Sigmoid colon (tissue), 7 donors: ENCODE results near the gene NRG4. TPM values are rescaled to one million over a fixed set of nuclear protein-coding genes. Genes with fewer than 3 reads are reported as not detected.

ENCODE experiments used
- DNase-seq: peaks from one replicate; pipeline ENCODE4 v3.0.0-alpha.2; 2019
- H3K27ac ChIP-seq, 4 donors: fragments of 200-600 bp; sonication (generic); one replicate each; pipeline ENCODE4 v1.5.1; 2016 to 2019; ENCODE audit warnings: mild to moderate bottlenecking in 1 of 4
- H3K27me3 ChIP-seq, 3 donors: fragments of 200-600 bp; sonication (generic); one replicate each; pipeline ENCODE4 v1.5.1; 2019; ENCODE audit warnings: mild to moderate bottlenecking in 1 of 3
- H3K36me3 ChIP-seq, 4 donors: fragments of 200-600 bp; sonication (generic); one replicate each; pipeline ENCODE4 v1.5.1; 2016 to 2019
- H3K4me1 ChIP-seq, 4 donors: fragments of 200-600 bp; sonication (generic); one replicate each; pipeline ENCODE4 v1.5.1; 2017 to 2019
- H3K4me3 ChIP-seq, 4 donors: fragments of 200-600 bp; sonication (generic); one replicate each; pipeline ENCODE4 v1.5.1; 2017 to 2019; ENCODE audit warnings: mild to moderate bottlenecking in 2 of 4, moderate library complexity in 1 of 4
- H3K9me3 ChIP-seq, 4 donors: fragments of 200-600 bp in 3 of 4; sonication (generic) in 3 of 4; one replicate each; pipeline versions ENCODE4 v1.5.1 to v1.6.1; 2013 to 2019
- EP300 ChIP-seq, 4 donors: sonication (generic); formaldehyde crosslinking; IDR thresholded peaks; one replicate each; pipeline ENCODE4 v1.6.1; 2017; ENCODE audit warnings: antibody characterized with exemption in 4 of 4
- POLR2A ChIP-seq, 2 donors: fragments of 450-650 bp; IDR thresholded peaks; one replicate each; pipeline ENCODE4 v1.6.1; 2016; ENCODE audit warnings: antibody characterized with exemption in 2 of 2, mild to moderate bottlenecking in 2 of 2, moderate library complexity in 2 of 2
- POLR2AphosphoS5 ChIP-seq, 4 donors: sonication (generic); formaldehyde crosslinking; IDR thresholded peaks; one replicate each; pipeline ENCODE4 v1.6.1; 2017; ENCODE audit warnings: antibody characterized with exemption in 4 of 4
- WGBS, 2 donors: extraction: QIAGEN DNeasy Blood & Tissue Kit; methylation state at CpG; one replicate each; pipeline ENCODE4 v1.1.7; 2013; 5-methylcytosine and 5-hydroxymethylcytosine counted together
- intact Hi-C: fragments of 100-400 bp; cut with DNase I; formaldehyde crosslinking; loops from one replicate; pipeline ENCODE4 v1.15.1; 2023
- polyA plus RNA-seq, 3 donors: library from polyadenylated mRNA; stranded (reverse); fragments of 200-250 nt; gene quantifications; one replicate each; pipeline ENCODE4 v1.2.3, GENCODE V29; 2013
- total RNA-seq, 4 donors: library from RNA; depleted of rRNA; stranded (reverse); fragments of >200 nt; gene quantifications; one replicate each; pipeline ENCODE4 v1.1.0, GENCODE V29; 2016
- TF ChIP-seq, protein P1 (sequence below), 4 experiments: fragments of 450-650 bp in 3 of 4; fragments of 200-600 bp in 1 of 4; IDR thresholded peaks; one replicate each; pipeline ENCODE4 v1.5.1; 2016 to 2019; ENCODE audit warnings: antibody characterized with exemption in 4 of 4, mild to moderate bottlenecking in 3 of 4, moderate library complexity in 2 of 4
- donor health status: healthy with polysubstance abuse.
- donor health status: Bipolar disorder and iron deficiency.
- donor health status: healthy.

The NRG4 gene
- total and polyA plus RNA-seq, 7 donors = 0.76 to 3.9 (median 3.0) TPM; not detected in 4

DNA sequence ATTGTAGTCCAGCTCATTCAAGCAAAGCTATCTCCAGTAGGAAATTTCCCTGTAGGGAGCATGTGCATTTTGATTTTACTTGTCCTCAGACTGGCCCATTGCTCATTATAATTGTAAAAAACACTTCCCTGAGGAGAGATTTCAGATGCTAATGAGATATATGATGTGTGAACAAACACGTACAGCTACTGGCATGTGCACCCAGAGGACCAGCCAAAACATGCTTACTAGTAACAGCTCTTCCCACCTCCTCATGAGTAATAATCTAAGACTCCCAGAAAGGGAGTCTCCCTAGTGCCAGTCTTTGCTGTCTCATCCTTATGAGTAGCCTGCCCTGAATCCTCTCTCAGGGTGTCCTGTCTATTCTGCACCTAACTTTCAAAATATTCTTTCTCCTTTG, 65.1 kb downstream of the NRG4 start:
- DNase-seq = no peak
- 63 to 76% methylated on average over 1 of the region's 1 CpG for WGBS, 2 donors
- H3K4me1 ChIP-seq = no peaks in the 10 kb centered on the region

DNA sequence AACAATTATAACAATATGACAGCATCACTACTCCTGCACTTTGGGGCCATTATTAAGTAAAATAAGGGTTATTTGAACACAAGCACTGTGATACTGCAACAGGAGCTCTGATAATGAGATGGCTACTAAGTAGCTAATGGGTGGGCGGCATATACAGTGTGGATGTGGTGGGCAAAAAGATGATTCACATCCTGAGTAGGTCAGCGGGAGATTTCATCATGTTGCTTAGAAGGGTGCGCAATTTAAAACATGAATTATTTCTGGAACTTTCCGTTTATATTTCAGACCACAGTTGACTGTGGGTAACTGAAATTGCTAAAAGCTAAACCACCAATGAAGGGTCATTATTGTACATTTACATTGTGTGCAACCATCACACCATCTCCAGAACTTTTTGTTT, 66.3 kb downstream of the NRG4 start:
- Histone ChIP-seq H3K4me3 (no peak overlapping the region), H3K36me3 (no peaks in the 10 kb centered on the region), H3K27ac (no peak overlapping the region), H3K4me1 (no peaks in the 10 kb centered on the region), H3K27me3 (peaks cover 0 to 4% (median 0%) of the 10 kb centered on the region in 3 donors), H3K9me3 (no peaks in the 10 kb centered on the region)
- no peak for TF ChIP-seq POLR2AphosphoS5 (IDR thresholded peaks at IDR 0.05)
- no peak for TF ChIP-seq POLR2A (IDR thresholded peaks at IDR 0.05)
- no peak for TF ChIP-seq EP300 (IDR thresholded peaks at IDR 0.05)
- TF ChIP-seq, protein P1, sequence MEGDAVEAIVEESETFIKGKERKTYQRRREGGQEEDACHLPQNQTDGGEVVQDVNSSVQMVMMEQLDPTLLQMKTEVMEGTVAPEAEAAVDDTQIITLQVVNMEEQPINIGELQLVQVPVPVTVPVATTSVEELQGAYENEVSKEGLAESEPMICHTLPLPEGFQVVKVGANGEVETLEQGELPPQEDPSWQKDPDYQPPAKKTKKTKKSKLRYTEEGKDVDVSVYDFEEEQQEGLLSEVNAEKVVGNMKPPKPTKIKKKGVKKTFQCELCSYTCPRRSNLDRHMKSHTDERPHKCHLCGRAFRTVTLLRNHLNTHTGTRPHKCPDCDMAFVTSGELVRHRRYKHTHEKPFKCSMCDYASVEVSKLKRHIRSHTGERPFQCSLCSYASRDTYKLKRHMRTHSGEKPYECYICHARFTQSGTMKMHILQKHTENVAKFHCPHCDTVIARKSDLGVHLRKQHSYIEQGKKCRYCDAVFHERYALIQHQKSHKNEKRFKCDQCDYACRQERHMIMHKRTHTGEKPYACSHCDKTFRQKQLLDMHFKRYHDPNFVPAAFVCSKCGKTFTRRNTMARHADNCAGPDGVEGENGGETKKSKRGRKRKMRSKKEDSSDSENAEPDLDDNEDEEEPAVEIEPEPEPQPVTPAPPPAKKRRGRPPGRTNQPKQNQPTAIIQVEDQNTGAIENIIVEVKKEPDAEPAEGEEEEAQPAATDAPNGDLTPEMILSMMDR (IDR thresholded peaks at IDR 0.05) = no peak
- intact Hi-C loops = no loop called here
- DNase-seq = no peak
- WGBS, 2 donors = 77 to 86% methylated on average over 4 of the region's 4 CpGs

More for the DNA sequence above, 65.1 kb downstream of the NRG4 start:
- peaks cover 0 to 4% (median 0%) of the 10 kb centered on the region in 3 donors for H3K27me3 ChIP-seq
- H3K4me3 ChIP-seq = no peak overlapping the region
- TF ChIP-seq, protein P1 (IDR thresholded peaks at IDR 0.05) = no peak
- TF ChIP-seq POLR2A (IDR thresholded peaks at IDR 0.05) (no peak), EP300 (IDR thresholded peaks at IDR 0.05) (no peak), POLR2AphosphoS5 (IDR thresholded peaks at IDR 0.05) (no peak)
- H3K36me3 ChIP-seq = no peaks in the 10 kb centered on the region
- intact Hi-C loops = no loop called here
- no peaks in the 10 kb centered on the region for H3K9me3 ChIP-seq
- no peak overlapping the region for H3K27ac ChIP-seq

DNA sequence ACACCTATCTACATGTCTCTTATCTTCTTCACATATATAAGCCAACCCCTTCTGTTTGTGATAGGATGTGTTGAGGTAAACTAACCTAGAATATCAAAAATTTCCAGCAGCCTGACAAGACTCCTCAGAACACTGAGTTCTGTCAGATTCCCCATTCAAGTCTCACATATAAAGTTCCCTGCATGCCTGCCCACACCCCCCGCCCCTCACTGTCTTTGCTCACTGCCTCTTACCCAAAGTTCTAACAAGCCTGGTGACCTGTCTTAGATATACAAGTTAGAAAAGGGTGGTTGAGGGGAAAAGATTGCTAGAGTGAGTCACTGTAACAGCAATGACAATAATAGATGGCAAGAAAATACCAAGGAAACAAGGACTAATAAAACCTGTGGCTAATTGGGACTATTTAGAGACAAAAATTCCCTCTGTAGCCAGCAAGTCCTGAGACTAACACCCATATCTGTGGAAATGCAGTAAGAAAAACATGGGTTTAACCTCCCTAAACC, 68.5 kb downstream of the NRG4 start:
- no peak for DNase-seq
- WGBS, 2 donors = 31 to 66% methylated on average over 1 of the region's 1 CpG
- no peaks in the 10 kb centered on the region for H3K9me3 ChIP-seq
- H3K27ac ChIP-seq = no peak overlapping the region
- no peaks in the 10 kb centered on the region for H3K4me1 ChIP-seq
- no peaks in the 10 kb centered on the region for H3K36me3 ChIP-seq
- no peaks in the 10 kb centered on the region for H3K27me3 ChIP-seq
- no peak overlapping the region for H3K4me3 ChIP-seq
- intact Hi-C loops = no loop called here
- no peak for TF ChIP-seq POLR2A (IDR thresholded peaks at IDR 0.05)

DNA sequence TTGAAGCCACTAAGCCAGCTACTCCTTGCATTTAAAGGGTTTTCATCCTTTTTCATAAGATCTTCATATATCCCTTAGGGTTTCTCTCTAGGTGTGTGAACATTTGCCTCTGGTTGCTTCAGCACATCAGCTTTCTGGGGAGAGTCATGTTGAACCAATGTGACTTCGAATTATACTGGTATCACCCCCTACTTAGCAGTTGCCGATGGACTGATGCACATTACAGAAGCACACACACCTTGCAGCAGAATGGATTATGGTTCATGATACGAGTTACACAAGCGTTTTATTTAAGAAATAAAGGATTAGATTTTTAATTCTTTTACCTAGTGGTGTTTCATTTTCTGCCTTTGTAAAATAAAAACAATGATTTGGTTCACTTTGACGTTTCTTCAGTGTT, 69.0 kb downstream of the NRG4 start:
- no peak for TF ChIP-seq POLR2A (IDR thresholded peaks at IDR 0.05)
- TF ChIP-seq, protein P1 (IDR thresholded peaks at IDR 0.05) = no peak
- TF ChIP-seq POLR2AphosphoS5 (IDR thresholded peaks at IDR 0.05) = no peak
- TF ChIP-seq EP300 (IDR thresholded peaks at IDR 0.05) = no peak
- WGBS, 2 donors = 57 to 82% methylated on average over 5 of the region's 5 CpGs
- no peak overlapping the region for H3K4me3 ChIP-seq
- H3K4me1 ChIP-seq = no peaks in the 10 kb centered on the region
- no peaks in the 10 kb centered on the region for H3K36me3 ChIP-seq
- H3K27ac ChIP-seq = no peak overlapping the region
- no peak for DNase-seq
- H3K9me3 ChIP-seq = no peaks in the 10 kb centered on the region
- no peaks in the 10 kb centered on the region for H3K27me3 ChIP-seq
- intact Hi-C loops = no loop called here

DNA sequence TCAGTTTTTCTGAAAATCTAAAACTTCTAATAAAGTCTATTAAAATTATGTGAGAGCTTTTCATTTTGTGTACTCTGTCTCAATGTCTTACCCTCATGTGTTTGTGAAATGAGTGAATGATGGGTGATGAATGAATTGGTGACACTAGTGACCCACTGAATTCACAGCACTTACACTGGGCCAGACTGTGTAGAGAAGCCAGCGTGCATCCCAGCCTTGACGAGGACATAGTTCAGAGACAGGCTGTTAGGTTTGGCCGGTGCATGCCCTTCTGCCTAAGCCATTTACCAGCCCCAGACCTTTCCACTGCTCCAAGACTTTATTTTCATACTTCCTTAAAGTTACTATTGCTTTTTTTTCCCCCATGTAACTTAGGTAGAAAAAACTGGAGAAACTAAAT, 69.8 kb downstream of the NRG4 start:
- Histone ChIP-seq H3K27me3 (no peaks in the 10 kb centered on the region), H3K4me3 (no peak overlapping the region), H3K36me3 (no peaks in the 10 kb centered on the region), H3K4me1 (no peaks in the 10 kb centered on the region), H3K9me3 (no peaks in the 10 kb centered on the region), H3K27ac (no peak overlapping the region)
- intact Hi-C loops = no loop called here
- TF ChIP-seq EP300 (IDR thresholded peaks at IDR 0.05) (no peak), POLR2AphosphoS5 (IDR thresholded peaks at IDR 0.05) (no peak), POLR2A (IDR thresholded peaks at IDR 0.05) (no peak)
- TF ChIP-seq, protein P1 (IDR thresholded peaks at IDR 0.05) = no peak
- 38 to 74% methylated on average over 3 of the region's 3 CpGs for WGBS, 2 donors
- DNase-seq = no peak
